ENCODE data around the gene MFSD6.

DNA sequence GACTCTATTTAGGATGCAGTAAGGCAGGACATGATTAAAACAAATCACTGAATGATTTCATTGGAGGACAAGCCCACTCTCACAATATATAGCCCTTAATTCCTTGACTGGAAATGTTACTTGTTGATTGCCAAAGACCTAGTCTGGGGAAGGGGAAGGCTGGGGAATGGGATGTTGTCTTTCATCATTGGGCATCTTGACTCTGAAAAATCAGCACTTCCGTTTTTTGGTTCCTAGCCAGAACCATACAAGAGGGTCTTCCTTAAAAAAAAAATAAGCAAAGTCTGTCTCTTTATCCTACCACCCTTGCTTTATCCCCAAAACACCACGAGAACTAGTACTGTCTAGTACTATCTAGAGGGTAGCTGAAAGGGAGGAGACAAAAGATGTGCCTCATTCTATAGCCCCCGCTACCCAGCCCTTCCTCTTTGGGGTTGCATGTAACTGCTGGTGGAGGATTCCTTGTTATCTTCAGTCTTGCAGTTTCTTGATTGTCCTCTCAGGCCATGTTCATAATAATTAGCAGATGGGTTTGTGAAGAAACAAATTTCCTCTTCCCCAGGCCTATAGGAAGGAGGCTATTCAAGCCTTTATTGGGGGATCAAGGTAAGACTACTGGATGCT is 70.5 kb downstream of the MFSD6 start:
- TF ChIP-seq CEBPB (IDR thresholded peaks at IDR 0.05) (no peak), CREB1 (IDR thresholded peaks at IDR 0.05; ENCODE audit: low read depth) (no peak), ZBTB7A (IDR thresholded peaks at IDR 0.05; ENCODE audit: low read depth) (no peak), TAF1 (IDR thresholded peaks at IDR 0.05; ENCODE audit: low read depth) (no peak), NFIC (IDR thresholded peaks at IDR 0.05) (no peak), EGR1 (IDR thresholded peaks at IDR 0.05) (no peak), TEAD4 (IDR thresholded peaks at IDR 0.05) (no peak), EP300 (IDR thresholded peaks at IDR 0.05; ENCODE audit: borderline replicate concordance) (no peak), RAD21 (IDR thresholded peaks at IDR 0.05; ENCODE audit: low read depth) (no peak)
- TF ChIP-seq, protein P1, sequence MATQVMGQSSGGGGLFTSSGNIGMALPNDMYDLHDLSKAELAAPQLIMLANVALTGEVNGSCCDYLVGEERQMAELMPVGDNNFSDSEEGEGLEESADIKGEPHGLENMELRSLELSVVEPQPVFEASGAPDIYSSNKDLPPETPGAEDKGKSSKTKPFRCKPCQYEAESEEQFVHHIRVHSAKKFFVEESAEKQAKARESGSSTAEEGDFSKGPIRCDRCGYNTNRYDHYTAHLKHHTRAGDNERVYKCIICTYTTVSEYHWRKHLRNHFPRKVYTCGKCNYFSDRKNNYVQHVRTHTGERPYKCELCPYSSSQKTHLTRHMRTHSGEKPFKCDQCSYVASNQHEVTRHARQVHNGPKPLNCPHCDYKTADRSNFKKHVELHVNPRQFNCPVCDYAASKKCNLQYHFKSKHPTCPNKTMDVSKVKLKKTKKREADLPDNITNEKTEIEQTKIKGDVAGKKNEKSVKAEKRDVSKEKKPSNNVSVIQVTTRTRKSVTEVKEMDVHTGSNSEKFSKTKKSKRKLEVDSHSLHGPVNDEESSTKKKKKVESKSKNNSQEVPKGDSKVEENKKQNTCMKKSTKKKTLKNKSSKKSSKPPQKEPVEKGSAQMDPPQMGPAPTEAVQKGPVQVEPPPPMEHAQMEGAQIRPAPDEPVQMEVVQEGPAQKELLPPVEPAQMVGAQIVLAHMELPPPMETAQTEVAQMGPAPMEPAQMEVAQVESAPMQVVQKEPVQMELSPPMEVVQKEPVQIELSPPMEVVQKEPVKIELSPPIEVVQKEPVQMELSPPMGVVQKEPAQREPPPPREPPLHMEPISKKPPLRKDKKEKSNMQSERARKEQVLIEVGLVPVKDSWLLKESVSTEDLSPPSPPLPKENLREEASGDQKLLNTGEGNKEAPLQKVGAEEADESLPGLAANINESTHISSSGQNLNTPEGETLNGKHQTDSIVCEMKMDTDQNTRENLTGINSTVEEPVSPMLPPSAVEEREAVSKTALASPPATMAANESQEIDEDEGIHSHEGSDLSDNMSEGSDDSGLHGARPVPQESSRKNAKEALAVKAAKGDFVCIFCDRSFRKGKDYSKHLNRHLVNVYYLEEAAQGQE (IDR thresholded peaks at IDR 0.05; ENCODE audit: low read depth), result no peak
- TF ChIP-seq, protein P2, sequence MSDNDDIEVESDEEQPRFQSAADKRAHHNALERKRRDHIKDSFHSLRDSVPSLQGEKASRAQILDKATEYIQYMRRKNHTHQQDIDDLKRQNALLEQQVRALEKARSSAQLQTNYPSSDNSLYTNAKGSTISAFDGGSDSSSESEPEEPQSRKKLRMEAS (IDR thresholded peaks at IDR 0.05), result no peak

Data from Ishikawa (cell line).